ENCODE measurements around the gene COQ6.
A peak's percentile ranks its signal among the peaks of the same experiment; 100 is the strongest.
"Not testable (repeated sequence)": the region's sequence is repeated elsewhere in the genome, so short reads cannot be mapped to it uniquely, and the experiment has no call there.

Gene COQ6

GRCh38 chr14:73998726-73999125 is 48.6 kb downstream of the COQ6 start:
- peak overlapping the region; percentile 77 for H3K27ac Mint-ChIP-seq
- no peak for DNase-seq
- no peak for TF ChIP-seq CTCF (IDR thresholded peaks at IDR 0.05)
- H3K4me3 Mint-ChIP-seq = no peak overlapping the region
- H3K27me3 Mint-ChIP-seq (ENCODE audit: low read depth, poor library complexity) = no peaks in the 10 kb centered on the region
- H3K4me1 Mint-ChIP-seq = peaks cover 36% of the 10 kb centered on the region
- peaks cover 27% of the 10 kb centered on the region for H3K36me3 Mint-ChIP-seq (ENCODE audit: low read depth)
- no peaks in the 10 kb centered on the region for H3K9me3 Mint-ChIP-seq

GRCh38 chr14:74005664-74006063 is 55.6 kb downstream of the COQ6 start:
- H3K36me3 Mint-ChIP-seq (ENCODE audit: low read depth) = peaks cover 24% of the 10 kb centered on the region
- not testable (repeated sequence) for H3K9me3 Mint-ChIP-seq; H3K4me1 Mint-ChIP-seq; H3K4me3 Mint-ChIP-seq; H3K27me3 Mint-ChIP-seq (ENCODE audit: low read depth, poor library complexity); DNase-seq; H3K27ac Mint-ChIP-seq

GRCh38 chr14:74008843-74009499 is 58.9 kb downstream of the COQ6 start:
- Mint-ChIP-seq H3K4me1 (no peaks in the 10 kb centered on the region), H3K36me3 (ENCODE audit: low read depth) (peaks cover 20% of the 10 kb centered on the region), H3K4me3 (no peak overlapping the region)

More at GRCh38 chr14:74008843-74009499, 58.9 kb downstream of the COQ6 start:
- no peak for TF ChIP-seq CTCF (IDR thresholded peaks at IDR 0.05)
- H3K27ac Mint-ChIP-seq = no peak overlapping the region
- H3K9me3 Mint-ChIP-seq = no peaks in the 10 kb centered on the region
- H3K27me3 Mint-ChIP-seq (ENCODE audit: low read depth, poor library complexity) = peaks cover 3% of the 10 kb centered on the region
- no peak for DNase-seq

All from nephron progenitor cell (in vitro differentiated cells).